Upper lobe of left lung (tissue), 4 donors: Measurements from ENCODE around the gene GNA14.

Experiments
- CTCF ChIP-seq, 6 experiments: fragments of 450-650 bp in 4 of 6; fragments of 200-600 bp in 2 of 6; sonication (generic) in 2 of 6; IDR thresholded peaks; one replicate each; pipeline ENCODE4 v1.5.1; 2016 to 2019; ENCODE audit warnings: antibody characterized with exemption in 6 of 6
- EP300 ChIP-seq, 4 donors: sonication (generic); formaldehyde crosslinking; IDR thresholded peaks; one replicate each; pipeline ENCODE4 v1.5.1; 2017; ENCODE audit warnings: antibody characterized with exemption in 4 of 4, control low read depth in 2 of 4
- POLR2A ChIP-seq, 4 donors: fragments of 450-650 bp; IDR thresholded peaks; one replicate each; pipeline ENCODE4 v1.5.1; 2016 to 2017; ENCODE audit warnings: antibody characterized with exemption in 4 of 4, mild to moderate bottlenecking in 2 of 4
- POLR2AphosphoS5 ChIP-seq, 2 donors: sonication (generic); formaldehyde crosslinking; IDR thresholded peaks; one replicate each; pipeline ENCODE4 v1.5.1; 2017; ENCODE audit warnings: antibody characterized with exemption in 2 of 2

DNA sequence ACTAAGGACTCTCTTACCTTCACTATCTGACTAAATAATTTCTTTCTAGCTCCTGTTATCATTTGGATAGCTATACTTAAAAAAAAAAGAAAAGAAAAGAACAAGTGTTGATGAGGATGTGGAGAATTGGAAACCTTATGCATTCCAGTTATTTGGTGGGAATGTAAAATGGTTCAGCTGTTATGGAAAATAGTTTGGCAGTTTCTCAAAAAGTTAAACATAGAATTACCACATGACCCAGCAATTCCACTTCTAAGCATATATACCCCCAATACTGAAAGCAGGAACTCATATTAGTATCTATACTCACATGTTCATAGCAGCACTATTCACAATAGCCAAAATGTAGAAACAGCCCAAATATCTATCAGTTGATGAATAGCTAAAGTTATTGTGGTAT lies 61.1 kb downstream of the GNA14 start:
- TF ChIP-seq CTCF (IDR thresholded peaks at IDR 0.05) = no peak
- no peak for TF ChIP-seq EP300 (IDR thresholded peaks at IDR 0.05)
- TF ChIP-seq POLR2A (IDR thresholded peaks at IDR 0.05) = no peak
- TF ChIP-seq POLR2AphosphoS5 (IDR thresholded peaks at IDR 0.05) = no peak
